Body of pancreas (tissue), 4 donors: ENCODE data around the gene SH3TC1. TPM values are rescaled to one million over a fixed set of nuclear protein-coding genes. Genes with fewer than 3 reads are reported as not detected.

Experiments used
- ATAC-seq: fragments of 150-250 bp; one replicate; pipeline ENCODE4 v1.9.1; 2016
- DNase-seq, 4 donors: peaks; one replicate each; pipeline ENCODE4 v3.0.0-alpha.2; 2019
- H3K27ac ChIP-seq, 4 donors: fragments of 200-600 bp; sonication (generic); 1 replicate in 3 of 4; 2 replicates in 1 of 4; pipeline versions ENCODE4 v1.5.1 to v1.6.1; 2016 to 2019; ENCODE audit warnings: mild to moderate bottlenecking in 1 of 4, mixed read lengths in 1 of 4, moderate library complexity in 1 of 4
- H3K27me3 ChIP-seq, 2 donors: fragments of 200-600 bp; sonication (generic); one replicate each; pipeline ENCODE4 v1.6.0; 2016; ENCODE audit warnings: mild to moderate bottlenecking in 1 of 2
- H3K36me3 ChIP-seq, 2 donors: fragments of 200-600 bp; sonication (generic); replicated peaks in 1 of 2; 2 replicates each; pipeline ENCODE4 v1.5.1; 2016; ENCODE audit warnings: low read depth in 2 of 2; ENCODE audit not compliant: insufficient read depth in 1 of 2
- H3K4me1 ChIP-seq: fragments of 200-600 bp; sonication (generic); one replicate; pipeline ENCODE4 v1.6.0; 2016
- H3K4me3 ChIP-seq, 2 donors: fragments of 200-600 bp; sonication (generic); 1 replicate in 1 of 2; 2 replicates in 1 of 2; pipeline ENCODE4 v1.5.1; 2016 to 2019
- H3K9me3 ChIP-seq, 3 donors: fragments of 200-600 bp; sonication (generic); 1 replicate in 2 of 3; 2 replicates in 1 of 3; pipeline ENCODE4 v1.5.1; 2016
- CTCF ChIP-seq, 7 experiments: fragments of 450-650 bp in 4 of 7; fragments of 200-600 bp in 3 of 7; sonication (generic) in 3 of 7; IDR thresholded peaks; one replicate each; pipeline ENCODE4 v1.5.1; 2016 to 2019; ENCODE audit warnings: antibody characterized with exemption in 7 of 7
- POLR2A ChIP-seq, 3 donors: fragments of 450-650 bp; IDR thresholded peaks; one replicate each; pipeline ENCODE4 v1.6.1; 2016; ENCODE audit warnings: antibody characterized with exemption in 3 of 3, mild to moderate bottlenecking in 2 of 3
- WGBS, 2 donors: methylation state at CpG; one replicate each; pipeline ENCODE4 v1.1.5; 2017; 5-methylcytosine and 5-hydroxymethylcytosine counted together
- intact Hi-C: fragments of 100-400 bp; cut with DNase I; formaldehyde crosslinking; loops from one replicate; pipeline ENCODE4 v1.15.1; 2023
- total RNA-seq, 2 donors: library from RNA; depleted of rRNA; stranded (reverse); fragments of >200 nt; gene quantifications; one replicate each; pipeline ENCODE4 v1.1.0, GENCODE V29; 2016

Gene SH3TC1
- total RNA-seq, 2 donors from 2014 or later, result 31.1 to 103 TPM

- ATAC-seq (no peak), DNase-seq (no peak)
- WGBS, 2 donors, result 48 to 80% methylated on average over 3 to 12 of the region's 12 CpGs
- Histone ChIP-seq H3K27ac (peak overlapping the region in 3 of 4 donors; percentile 15 to 54 (median 48)), H3K4me3 (no peak overlapping the region), H3K27me3 (no peaks in the 10 kb centered on the region), H3K4me1 (peaks cover 26% of the 10 kb centered on the region), H3K36me3 (peaks cover 0 to 16% of the 10 kb centered on the region in 2 donors), H3K9me3 (no peaks in the 10 kb centered on the region)
- intact Hi-C loops, result no loop called here
- no peak for TF ChIP-seq POLR2A (IDR thresholded peaks at IDR 0.05)
- no peak for TF ChIP-seq CTCF (IDR thresholded peaks at IDR 0.05)
Measured at GRCh38 chr4:8224975-8225625, 26.0 kb downstream of the SH3TC1 start.

- WGBS, 2 donors, result 25% methylated on average over 7 to 10 of the region's 10 CpGs
- no peak for ATAC-seq
- peak overlapping the region in 3 of 4 donors; percentile 15 to 54 (median 48) for H3K27ac ChIP-seq
Measured at GRCh38 chr4:8225706-8226443, 26.8 kb downstream of the SH3TC1 start.

GRCh38 chr4:8227201-8227770 is 28.2 kb downstream of the SH3TC1 start:
- TF ChIP-seq POLR2A (IDR thresholded peaks at IDR 0.05) (no peak), CTCF (IDR thresholded peaks at IDR 0.05) (no peak)
- no peak overlapping the region for H3K4me3 ChIP-seq
- DNase-seq, result peak in 1 of 4 donors; percentile 38
- no peaks in the 10 kb centered on the region for H3K9me3 ChIP-seq
- peaks cover 0 to 16% of the 10 kb centered on the region in 2 donors for H3K36me3 ChIP-seq
- intact Hi-C loops, result no loop called here
- peaks cover 26% of the 10 kb centered on the region for H3K4me1 ChIP-seq
- no peaks in the 10 kb centered on the region for H3K27me3 ChIP-seq
- 87% methylated on average over 31 of the region's 31 CpGs; no CpG with 5 or more reads in 1 of the 2 donors for WGBS, 2 donors
- peak overlapping the region in 1 of 4 donors; percentile 73 for H3K27ac ChIP-seq
- no peak for ATAC-seq

More at GRCh38 chr4:8225706-8226443, 26.8 kb downstream of the SH3TC1 start:
- DNase-seq, result peak in 2 of 4 donors; percentile 47 to 61
- Histone ChIP-seq H3K4me1 (peaks cover 26% of the 10 kb centered on the region), H3K36me3 (peaks cover 0 to 16% of the 10 kb centered on the region in 2 donors), H3K4me3 (no peak overlapping the region), H3K9me3 (no peaks in the 10 kb centered on the region), H3K27me3 (no peaks in the 10 kb centered on the region)
- intact Hi-C loops, result no loop called here
- TF ChIP-seq POLR2A (IDR thresholded peaks at IDR 0.05), result no peak
- TF ChIP-seq CTCF (IDR thresholded peaks at IDR 0.05), result no peak

GRCh38 chr4:8227771-8228318 is 28.8 kb downstream of the SH3TC1 start:
- H3K27ac ChIP-seq, result peak overlapping the region; percentile 57 to 73 (median 66)
- no peak overlapping the region for H3K4me3 ChIP-seq
- DNase-seq, result no peak
- intact Hi-C loops, result no loop called here
- H3K27me3 ChIP-seq, result no peaks in the 10 kb centered on the region
- TF ChIP-seq CTCF (IDR thresholded peaks at IDR 0.05) (no peak), POLR2A (IDR thresholded peaks at IDR 0.05) (no peak)
- 85% methylated on average over 24 of the region's 27 CpGs; no CpG with 5 or more reads in 1 of the 2 donors for WGBS, 2 donors
- H3K9me3 ChIP-seq, result no peaks in the 10 kb centered on the region
- no peak for ATAC-seq
- H3K36me3 ChIP-seq, result peaks cover 0 to 15% of the 10 kb centered on the region in 2 donors
- peaks cover 26% of the 10 kb centered on the region for H3K4me1 ChIP-seq
